DMS 273 (cell line): Measurements from ENCODE around the gene NID1.
"Not testable (repeated sequence)": the region's sequence is repeated elsewhere in the genome, so short reads cannot be mapped to it uniquely, and the experiment has no call there.

Experiments used
- DNase-seq: peaks from one replicate; lab custom pipeline; 2025; ENCODE audit not compliant: unreplicated experiment; lab: John Stamatoyannopoulos, UW

NID1 gene

DNA sequence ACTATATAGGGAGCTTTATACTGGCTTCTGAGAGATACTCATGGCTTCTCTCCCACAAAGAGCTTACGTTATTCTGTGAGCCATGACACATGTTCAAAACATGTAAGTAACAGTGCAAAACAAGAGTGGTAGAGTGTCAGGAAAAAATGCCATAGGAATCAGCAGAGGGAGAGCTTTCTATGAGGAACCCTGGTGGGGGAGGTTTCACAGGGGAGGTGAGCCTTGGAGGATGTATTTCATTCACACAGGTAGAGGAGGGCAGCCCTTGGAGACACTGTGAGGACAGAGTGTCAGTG is 125.5 kb downstream of the NID1 start:
- no peak for DNase-seq

DNA sequence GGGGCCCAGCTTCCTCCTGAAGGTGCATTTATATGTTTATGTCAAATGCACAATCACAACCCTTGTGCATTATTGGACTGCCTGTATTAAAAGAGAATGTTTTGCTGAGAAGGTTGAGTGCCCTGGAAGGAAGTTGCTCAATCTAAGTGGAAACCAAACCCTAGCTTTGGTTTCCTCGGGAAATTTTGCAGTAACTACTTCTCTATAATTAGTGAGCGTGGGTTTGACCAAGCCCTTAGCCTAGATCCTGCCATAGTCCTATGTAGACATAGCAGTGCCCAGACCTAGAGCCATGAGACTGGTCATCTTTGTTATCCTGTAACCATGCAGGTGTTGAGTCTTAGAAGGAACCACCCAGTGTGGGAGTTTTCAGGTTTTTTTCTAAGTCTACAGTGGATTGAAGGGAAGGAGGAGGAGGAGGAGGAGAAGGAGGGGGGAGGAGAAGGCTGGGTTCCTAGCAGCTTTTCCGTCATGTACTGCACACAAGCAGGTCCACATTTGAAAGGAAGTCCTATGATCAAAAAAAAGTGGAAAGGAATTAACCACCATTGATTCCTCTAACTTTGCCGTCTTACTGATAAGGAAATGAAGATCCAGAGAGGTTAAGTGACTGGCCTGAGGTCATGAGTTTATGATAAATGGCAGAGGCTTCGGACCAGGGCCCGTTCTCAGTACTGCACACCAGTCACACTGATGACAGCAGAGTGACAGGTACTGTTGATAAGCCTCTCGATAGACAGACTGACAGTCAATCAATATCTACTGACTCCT is 126.0 kb downstream of the NID1 start:
- no peak for DNase-seq

DNA sequence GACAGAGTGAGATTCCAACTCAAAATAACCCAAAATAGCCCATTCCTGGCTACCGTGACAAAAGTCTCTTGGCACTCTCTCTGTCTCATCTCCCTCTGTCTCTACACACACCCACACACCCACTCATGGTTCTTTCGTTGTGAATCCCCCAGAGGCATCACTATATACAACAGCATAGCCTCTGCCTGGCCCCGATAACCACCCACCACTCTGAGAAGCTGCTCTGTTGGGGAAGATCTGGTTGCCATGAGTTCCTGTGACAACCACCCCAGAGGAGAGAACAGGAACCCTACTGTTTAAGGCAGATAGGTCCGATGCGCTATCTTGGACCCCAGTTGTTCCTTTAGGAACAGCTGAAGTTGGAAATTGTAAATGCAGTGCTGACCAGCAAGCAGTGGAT is 127.8 kb downstream of the NID1 start:
- DNase-seq: no peak

DNA sequence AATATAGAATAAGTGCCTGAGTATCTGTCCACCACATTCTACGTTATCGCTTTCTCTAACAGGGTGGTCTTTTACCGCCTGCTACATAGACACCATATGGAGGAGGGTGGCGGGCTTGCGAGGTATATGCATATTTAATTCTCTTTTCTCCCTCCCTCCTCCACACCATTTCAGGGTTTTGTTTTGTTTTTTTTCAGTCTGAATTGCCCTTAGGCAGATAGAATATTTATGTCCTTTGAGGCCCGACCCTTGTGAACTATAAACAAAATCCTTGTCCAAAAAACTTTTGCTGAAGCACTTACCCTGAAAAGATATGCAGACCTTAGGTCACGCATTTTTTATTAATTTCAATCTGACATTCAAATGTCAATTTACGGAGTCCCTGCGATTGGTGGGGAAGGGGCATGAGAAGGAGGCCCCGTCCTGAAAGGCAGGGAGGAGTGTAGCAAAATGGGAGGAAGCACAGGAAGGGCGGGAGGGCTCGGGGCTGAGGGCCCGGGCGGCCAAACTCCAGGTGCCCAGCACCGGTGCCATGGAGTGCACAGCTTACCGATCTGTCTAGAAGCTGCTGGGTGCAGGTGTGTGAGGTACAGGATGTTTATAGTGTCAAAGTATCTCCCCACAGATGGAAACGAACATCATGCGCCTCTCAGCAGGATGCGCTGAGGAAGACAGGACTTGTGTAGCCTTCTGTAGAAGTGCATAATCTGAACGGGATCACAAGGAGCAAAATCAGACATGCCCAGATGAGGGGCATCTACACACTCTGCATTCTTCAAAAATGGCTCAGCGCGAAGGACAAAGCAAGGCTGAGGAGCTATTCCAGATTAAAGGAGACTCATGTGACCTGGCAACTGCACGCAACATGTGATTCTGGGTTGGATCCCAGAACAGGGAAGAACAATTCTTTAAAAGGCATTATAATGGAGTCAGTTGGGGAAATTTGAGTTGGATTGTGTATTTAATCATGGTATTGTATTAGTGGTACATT is 129.4 kb downstream of the NID1 start:
- DNase-seq: no peak

DNA sequence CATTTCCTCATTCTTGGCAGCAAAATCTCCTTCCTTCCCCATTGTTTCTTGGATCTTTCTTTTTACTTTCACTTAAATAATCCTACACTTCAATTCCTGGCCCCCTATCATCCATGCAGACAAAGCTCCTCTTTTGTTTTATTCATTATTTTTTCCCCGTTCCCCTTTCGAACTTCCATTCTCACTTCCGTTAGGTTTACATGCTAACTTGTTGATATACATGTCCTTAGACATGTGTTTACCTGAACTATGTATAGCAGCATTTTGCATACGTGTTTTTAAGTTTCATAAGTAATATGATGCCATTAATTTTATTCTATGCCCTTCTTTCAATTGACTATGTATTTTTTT is 131.1 kb downstream of the NID1 start:
- no peak for DNase-seq

DNA sequence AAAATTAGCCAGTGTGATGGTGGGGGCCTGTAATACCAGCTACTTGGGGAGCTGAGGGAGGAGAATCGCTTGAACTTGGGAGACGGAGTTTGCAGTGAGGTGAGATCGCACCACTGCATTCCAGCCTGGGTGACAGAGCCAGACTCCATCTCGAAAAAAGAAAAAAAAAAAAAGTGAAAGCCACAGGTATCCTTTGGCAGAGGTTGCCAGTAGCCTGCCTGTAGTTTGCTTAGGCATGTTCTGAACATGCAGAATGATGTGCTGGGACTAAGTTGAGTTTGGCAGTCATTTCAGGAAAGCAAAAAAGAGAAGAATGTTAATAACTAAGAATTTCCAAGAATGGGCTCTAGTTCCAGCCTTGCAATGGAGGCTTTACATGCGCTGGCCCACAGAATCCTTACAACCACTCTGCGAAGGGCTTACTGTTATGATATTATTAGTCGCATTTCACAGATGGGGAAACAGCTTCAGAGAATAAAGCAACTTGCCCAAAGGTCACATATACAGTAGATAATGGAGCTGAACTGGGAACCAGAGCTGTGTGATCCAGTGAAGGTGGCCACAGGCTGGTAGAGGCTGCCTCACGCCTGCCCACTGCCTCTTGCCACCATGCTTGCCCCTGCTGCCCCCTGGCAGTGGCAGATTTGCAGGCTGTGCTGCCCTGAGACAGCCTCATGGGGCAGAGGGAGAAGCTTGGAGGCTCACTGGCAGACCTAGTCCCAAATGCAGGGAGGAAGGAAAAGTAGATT is 131.7 kb downstream of the NID1 start:
- peak; percentile 23 for DNase-seq

DNA sequence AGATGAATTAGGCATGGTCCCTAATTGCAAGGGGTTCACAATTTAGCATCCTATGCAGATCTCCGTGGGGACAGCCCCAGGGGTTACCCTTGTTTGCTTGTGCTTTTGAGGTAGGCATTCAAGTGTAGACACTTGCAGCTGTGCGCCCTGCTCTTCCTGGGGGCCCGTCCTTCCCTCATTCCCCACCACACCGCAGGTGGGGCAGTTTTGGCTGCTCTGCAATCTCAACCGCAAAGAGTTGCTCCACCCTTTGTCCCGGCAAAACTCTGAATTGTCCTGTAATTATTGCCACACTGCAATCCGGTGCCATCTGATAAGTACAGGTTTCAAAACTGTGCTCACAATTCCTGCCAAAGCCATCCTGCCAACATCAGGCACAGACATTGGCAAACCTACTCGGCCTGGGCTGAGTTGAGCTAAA is 132.8 kb downstream of the NID1 start:
- DNase-seq: no peak

DNA sequence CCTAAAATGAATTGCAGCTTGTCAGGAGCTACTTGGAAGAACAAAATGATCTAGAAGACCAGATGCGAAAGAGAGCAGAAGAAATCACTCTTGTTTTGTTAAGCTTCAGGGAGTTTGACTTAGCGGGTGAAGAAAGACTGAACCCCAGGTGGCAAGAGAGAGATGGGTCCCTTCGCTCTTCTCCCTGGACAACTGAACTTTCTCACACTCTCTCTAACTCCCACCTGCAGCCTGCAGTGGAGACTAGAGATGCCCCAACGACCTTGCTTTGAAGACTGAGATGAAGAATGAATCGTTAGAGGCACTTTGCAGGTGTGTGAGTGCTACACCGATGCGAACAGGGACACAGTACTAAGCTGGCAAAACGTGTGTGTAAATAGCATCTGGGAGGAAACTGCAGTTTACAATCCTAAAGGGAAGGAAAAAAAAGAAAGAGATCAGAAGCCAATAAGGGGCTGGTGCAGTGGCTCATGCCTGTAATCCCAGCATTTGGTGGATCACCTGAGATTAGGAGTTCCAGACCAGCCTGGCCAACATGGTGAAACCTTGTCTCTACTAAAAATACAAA is 133.6 kb downstream of the NID1 start:
- DNase-seq: no peak

DNA sequence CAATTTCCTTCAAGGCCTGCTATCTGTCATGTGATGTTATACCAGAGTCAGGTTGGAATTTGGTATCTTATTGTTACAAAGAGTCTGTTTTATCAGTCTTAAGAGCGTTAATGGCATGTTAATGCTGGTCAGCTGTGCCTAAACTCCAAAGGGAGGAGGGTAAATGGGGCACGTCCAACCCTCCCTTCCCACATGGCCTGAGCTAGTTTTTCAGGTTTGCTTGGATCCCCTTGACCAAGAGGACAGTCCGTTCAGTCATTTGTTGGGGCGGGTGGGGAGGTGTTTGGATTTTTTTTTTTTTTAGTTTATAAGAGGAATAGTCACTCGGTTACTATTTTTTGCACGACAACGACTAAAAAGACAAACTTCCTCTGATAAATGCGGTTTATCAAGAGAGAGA is 134.3 kb downstream of the NID1 start:
- DNase-seq: no peak

DNA sequence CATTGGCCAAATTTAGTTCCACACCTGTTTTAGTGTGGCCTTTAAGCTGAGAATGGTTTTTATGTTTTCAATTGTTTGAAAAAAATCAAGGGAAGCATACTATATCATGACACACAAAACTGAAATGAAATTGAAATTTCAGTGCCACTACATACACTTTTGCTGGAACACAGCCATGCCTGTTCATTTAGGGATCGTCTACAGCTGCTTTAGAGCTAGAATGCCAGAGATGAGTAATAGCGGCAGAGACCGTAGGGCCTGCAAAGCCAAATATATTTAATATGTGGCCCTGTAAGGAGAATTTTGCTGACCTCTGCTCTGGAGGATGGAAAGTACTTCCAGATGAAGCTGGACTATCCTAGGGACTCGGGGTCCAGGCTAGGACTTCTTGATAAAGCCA is 135.7 kb downstream of the NID1 start:
- DNase-seq: no peak

DNA sequence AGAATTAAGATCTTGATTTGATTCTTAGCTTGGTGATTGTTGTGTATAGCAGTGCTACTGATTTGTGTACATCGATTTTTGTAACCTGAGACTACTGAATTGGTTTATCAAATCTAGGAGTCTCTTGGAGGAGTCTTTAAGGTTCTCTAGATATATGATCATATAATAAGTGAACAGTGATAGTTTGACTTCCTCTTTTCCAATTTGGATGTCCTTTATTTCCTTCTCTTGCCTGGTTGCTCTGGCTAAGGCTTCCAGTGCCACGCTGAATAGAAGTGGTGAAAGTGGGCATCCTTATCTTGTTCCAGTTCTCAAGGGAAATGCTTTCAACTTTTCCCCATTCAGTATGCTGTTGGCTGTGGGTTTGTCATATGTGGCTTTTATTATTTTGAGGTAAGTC is 136.7 kb downstream of the NID1 start:
- DNase-seq: no peak

DNA sequence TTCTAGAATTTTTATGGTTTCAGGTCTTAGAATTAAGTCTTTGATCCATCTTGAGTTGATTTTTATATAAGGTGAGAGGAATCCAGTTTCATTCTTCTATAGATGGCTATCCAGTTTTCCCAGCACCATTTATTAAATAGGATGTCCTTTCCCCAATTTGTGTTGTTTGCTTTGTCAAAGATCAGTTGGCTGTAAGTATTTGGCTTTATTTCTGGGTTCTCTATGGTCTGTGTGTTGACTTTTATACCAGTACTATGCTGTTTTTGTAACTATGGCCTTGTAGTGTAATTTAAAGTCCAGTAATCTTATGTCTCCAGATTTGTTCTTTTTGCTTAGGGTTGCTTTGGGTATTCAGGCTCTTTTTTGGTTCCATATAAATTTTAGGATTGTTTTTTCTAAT is 137.3 kb downstream of the NID1 start:
- DNase-seq: not testable (repeated sequence)
